MCF 10A (cell line): ENCODE data around the gene EMC6. TPM values are rescaled to one million over a fixed set of nuclear protein-coding genes. Genes with fewer than 3 reads are reported as not detected.

Experiments used
- BruUV-seq: library from RNA; stranded (reverse); fragments of 400-500 nt; replicated peaks from 2 replicates; lab custom pipeline; 2021; lab: Mats Ljungman, UMichigan
- CTCF ChIA-PET: fragments of 300-600 bp; sonication (Branson Sonifier 250); formaldehyde crosslinking; extraction: SDS; loops from one replicate; lab custom pipeline; 2021; ENCODE audit warnings: antibody characterized with exemption, inconsistent platforms; lab: Yijun Ruan, JAX
- POLR2A ChIA-PET: fragments of 300-600, 350-650 bp; sonication (Branson Sonifier 250); formaldehyde crosslinking; extraction: SDS; loops from one replicate; lab custom pipeline; 2020; ENCODE audit warnings: antibody characterized with exemption, inconsistent platforms; lab: Yijun Ruan, JAX
- DNase-seq: peaks from one replicate; pipeline ENCODE4 v3.0.0-alpha.2; 2018; ENCODE audit not compliant: unreplicated experiment
- H3K27ac Mint-ChIP-seq: one replicate; pipeline ENCODE4 v1.8.0; 2022; ENCODE audit warnings: mild to moderate bottlenecking, low read depth, mixed read lengths; ENCODE audit not compliant: unreplicated experiment
- H3K27me3 Mint-ChIP-seq: one replicate; pipeline ENCODE4 v1.8.0; 2022; ENCODE audit warnings: mixed read lengths; ENCODE audit not compliant: insufficient read depth, unreplicated experiment
- H3K36me3 Mint-ChIP-seq: one replicate; pipeline ENCODE4 v1.8.0; 2022; ENCODE audit warnings: mild to moderate bottlenecking, moderate library complexity, mixed read lengths; ENCODE audit not compliant: insufficient read depth, unreplicated experiment
- H3K4me1 Mint-ChIP-seq: one replicate; pipeline ENCODE4 v1.8.0; 2022; ENCODE audit warnings: mixed read lengths; ENCODE audit not compliant: insufficient read depth, unreplicated experiment
- H3K4me3 Mint-ChIP-seq: one replicate; pipeline ENCODE4 v1.8.0; 2022; ENCODE audit warnings: mild to moderate bottlenecking, moderate library complexity, mixed read lengths; ENCODE audit not compliant: unreplicated experiment
- H3K9me3 Mint-ChIP-seq: one replicate; pipeline ENCODE4 v1.8.0; 2022; ENCODE audit warnings: mixed read lengths; ENCODE audit not compliant: unreplicated experiment
- CTCF ChIP-seq: fragments of 200-600 bp; IDR thresholded peaks from one replicate; pipeline ENCODE4 v1.8.0; 2022; ENCODE audit warnings: antibody characterized with exemption, mild to moderate bottlenecking; ENCODE audit not compliant: unreplicated experiment
- intact Hi-C: fragments of 100-400 bp; cut with micrococcal nuclease; formaldehyde crosslinking; loops from 2 replicates; pipeline ENCODE4 v1.14.1; 2022
- total RNA-seq: library from RNA; stranded (reverse); gene quantifications from 2 replicates; pipeline ENCODE4 v1.2.3, GENCODE V29; 2022

Gene EMC6
- total RNA-seq, 1 experiment from 2014 or later, result 78.5 TPM

- TF ChIP-seq CTCF, result no peak
- Mint-ChIP-seq H3K4me3 (no peak overlapping the region), H3K9me3 (no peaks in the 10 kb centered on the region), H3K36me3 (peaks cover 25% of the 10 kb centered on the region), H3K27me3 (no peaks in the 10 kb centered on the region), H3K4me1 (no peaks in the 10 kb centered on the region), H3K27ac (no peak overlapping the region)
- no peak for DNase-seq
- ChIA-PET CTCF (interaction anchor here (0.6 to 2.5 kb wide), 3 partner anchors 13 to 597 kb away, joined by 3 to 14 read pairs (median 6); no protein-coding TSS in a partner anchor), POLR2A (interaction anchor here (2.1 kb wide), 1 partner anchor 22 kb away, joined by 6 read pairs; no protein-coding TSS in a partner anchor)
- BruUV-seq, result no TSS peak
- intact Hi-C loops, result loop anchor here (5.0 kb wide), 1 partner anchor 818 kb away; no protein-coding TSS in a partner anchor
Observed at GRCh38 chr17:3645310-3645709, 23.3 kb upstream of the EMC6 start.

- Mint-ChIP-seq H3K27ac (no peak overlapping the region), H3K27me3 (no peaks in the 10 kb centered on the region), H3K36me3 (peaks cover 14% of the 10 kb centered on the region), H3K9me3 (no peaks in the 10 kb centered on the region), H3K4me3 (no peak overlapping the region), H3K4me1 (no peaks in the 10 kb centered on the region)
- intact Hi-C loops, result loop anchor here (5.0 kb wide), 1 partner anchor 820 kb away; no protein-coding TSS in a partner anchor
- ChIA-PET POLR2A (interaction anchor here (1.0 to 1.2 kb wide), 3 partner anchors 11 to 598 kb away, joined by 3 to 4 read pairs (median 4); partner anchors contain the start of gene CTNS), CTCF (interaction anchor here (0.5 to 3.6 kb wide), 14 partner anchors 8 to 818 kb away, joined by 3 to 18 read pairs (median 5); partner anchors contain the start of genes ASPA, CTNS and SHPK)
- DNase-seq, result no peak
- BruUV-seq, result no TSS peak
- TF ChIP-seq CTCF, result no peak
Observed at GRCh38 chr17:3647251-3647650, 21.4 kb upstream of the EMC6 start.

GRCh38 chr17:3647769-3648555 lies 20.6 kb upstream of the EMC6 start:
- H3K27me3 Mint-ChIP-seq, result no peaks in the 10 kb centered on the region
- H3K4me1 Mint-ChIP-seq, result no peaks in the 10 kb centered on the region
- no peak overlapping the region for H3K4me3 Mint-ChIP-seq
- no TSS peak for BruUV-seq
- peaks cover 11% of the 10 kb centered on the region for H3K36me3 Mint-ChIP-seq
- peak; percentile 58 for DNase-seq
- ChIA-PET POLR2A (interaction anchor here (1.0 to 1.7 kb wide), 2 partner anchors 11 to 599 kb away, joined by 4 to 6 read pairs; partner anchors contain the start of gene CTNS), CTCF (interaction anchor here (0.5 to 3.6 kb wide), 21 partner anchors 9 to 819 kb away, joined by 3 to 18 read pairs (median 4); partner anchors contain the start of gene ASPA)
- intact Hi-C loops, result loop anchor here (5.0 kb wide), 1 partner anchor 821 kb away; no protein-coding TSS in a partner anchor
- TF ChIP-seq CTCF, result peak; percentile 56
- H3K9me3 Mint-ChIP-seq, result no peaks in the 10 kb centered on the region
- H3K27ac Mint-ChIP-seq, result no peak overlapping the region

GRCh38 chr17:3655766-3656165 lies 12.8 kb upstream of the EMC6 start:
- H3K27ac Mint-ChIP-seq, result no peak overlapping the region
- H3K4me3 Mint-ChIP-seq, result no peak overlapping the region

More at GRCh38 chr17:3655766-3656165, 12.8 kb upstream of the EMC6 start:
- Mint-ChIP-seq H3K9me3 (no peaks in the 10 kb centered on the region), H3K4me1 (peaks cover 6% of the 10 kb centered on the region), H3K36me3 (peaks cover 14% of the 10 kb centered on the region), H3K27me3 (no peaks in the 10 kb centered on the region)
- intact Hi-C loops, result no loop called here
- ChIA-PET POLR2A (interaction anchor here (2.1 kb wide), 1 partner anchor 19 kb away, joined by 9 read pairs; the partner anchor contains the start of genes CTNS and SHPK), CTCF (no interaction called here)
- no peak for TF ChIP-seq CTCF
- BruUV-seq, result no TSS peak
- no peak for DNase-seq
